ENCODE results near the gene LRRK1. TPM values are rescaled to one million over a fixed set of nuclear protein-coding genes. Genes with fewer than 3 reads are reported as not detected.

LRRK1 gene
- total RNA-seq, 1 donor from 2014 or later, result 4.2 TPM

GRCh38 chr15:101013769-101014675 lies 94.9 kb downstream of the LRRK1 start:
- Histone ChIP-seq H3K36me3 (ENCODE audit: control insufficient read depth, insufficient read depth, low read length) (peaks cover 11% of the 10 kb centered on the region), H3K27me3 (ENCODE audit: control insufficient read depth, insufficient read depth, low read length) (no peaks in the 10 kb centered on the region), H3K4me3 (ENCODE audit: low read depth, low read length) (no peak overlapping the region)
- DNase-seq (ENCODE audit: low read depth) (no peak), FAIRE-seq (no peak)
- TF ChIP-seq, protein P1, sequence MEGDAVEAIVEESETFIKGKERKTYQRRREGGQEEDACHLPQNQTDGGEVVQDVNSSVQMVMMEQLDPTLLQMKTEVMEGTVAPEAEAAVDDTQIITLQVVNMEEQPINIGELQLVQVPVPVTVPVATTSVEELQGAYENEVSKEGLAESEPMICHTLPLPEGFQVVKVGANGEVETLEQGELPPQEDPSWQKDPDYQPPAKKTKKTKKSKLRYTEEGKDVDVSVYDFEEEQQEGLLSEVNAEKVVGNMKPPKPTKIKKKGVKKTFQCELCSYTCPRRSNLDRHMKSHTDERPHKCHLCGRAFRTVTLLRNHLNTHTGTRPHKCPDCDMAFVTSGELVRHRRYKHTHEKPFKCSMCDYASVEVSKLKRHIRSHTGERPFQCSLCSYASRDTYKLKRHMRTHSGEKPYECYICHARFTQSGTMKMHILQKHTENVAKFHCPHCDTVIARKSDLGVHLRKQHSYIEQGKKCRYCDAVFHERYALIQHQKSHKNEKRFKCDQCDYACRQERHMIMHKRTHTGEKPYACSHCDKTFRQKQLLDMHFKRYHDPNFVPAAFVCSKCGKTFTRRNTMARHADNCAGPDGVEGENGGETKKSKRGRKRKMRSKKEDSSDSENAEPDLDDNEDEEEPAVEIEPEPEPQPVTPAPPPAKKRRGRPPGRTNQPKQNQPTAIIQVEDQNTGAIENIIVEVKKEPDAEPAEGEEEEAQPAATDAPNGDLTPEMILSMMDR (IDR thresholded peaks at IDR 0.05; ENCODE audit: insufficient read depth, low read length, severe bottlenecking), result no peak

GRCh38 chr15:101014921-101015841 lies 96.0 kb downstream of the LRRK1 start:
- FAIRE-seq (no peak), DNase-seq (ENCODE audit: low read depth) (peak; percentile 52)
- TF ChIP-seq, protein P1 (IDR thresholded peaks at IDR 0.05; ENCODE audit: insufficient read depth, low read length, severe bottlenecking), result peak; percentile 90
- no peaks in the 10 kb centered on the region for H3K27me3 ChIP-seq (ENCODE audit: control insufficient read depth, insufficient read depth, low read length)
- H3K36me3 ChIP-seq (ENCODE audit: control insufficient read depth, insufficient read depth, low read length), result peaks cover 10% of the 10 kb centered on the region
- no peak overlapping the region for H3K4me3 ChIP-seq (ENCODE audit: low read depth, low read length)

DNA sequence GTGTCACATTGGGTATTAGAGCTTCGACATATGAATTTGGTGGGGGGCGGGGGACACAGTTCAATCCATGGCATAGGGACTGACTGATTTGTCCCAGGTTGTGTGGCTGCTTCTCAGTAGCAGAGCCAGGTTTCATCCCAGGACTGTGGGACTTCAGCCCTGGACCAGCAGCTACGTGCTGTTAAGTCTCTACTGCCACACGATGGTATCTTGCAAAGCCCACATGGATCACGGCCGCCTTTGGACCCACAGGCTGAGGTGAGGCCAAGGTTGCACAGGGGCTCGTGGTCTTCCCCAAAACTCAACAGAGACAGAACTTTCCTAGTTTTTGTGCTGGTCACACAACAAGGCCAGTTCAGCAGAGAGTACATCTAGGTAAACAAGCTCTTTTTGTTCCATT lies 97.4 kb downstream of the LRRK1 start:
- H3K36me3 ChIP-seq (ENCODE audit: control insufficient read depth, insufficient read depth, low read length), result peaks cover 10% of the 10 kb centered on the region
- peak; percentile 64 for FAIRE-seq

DNA sequence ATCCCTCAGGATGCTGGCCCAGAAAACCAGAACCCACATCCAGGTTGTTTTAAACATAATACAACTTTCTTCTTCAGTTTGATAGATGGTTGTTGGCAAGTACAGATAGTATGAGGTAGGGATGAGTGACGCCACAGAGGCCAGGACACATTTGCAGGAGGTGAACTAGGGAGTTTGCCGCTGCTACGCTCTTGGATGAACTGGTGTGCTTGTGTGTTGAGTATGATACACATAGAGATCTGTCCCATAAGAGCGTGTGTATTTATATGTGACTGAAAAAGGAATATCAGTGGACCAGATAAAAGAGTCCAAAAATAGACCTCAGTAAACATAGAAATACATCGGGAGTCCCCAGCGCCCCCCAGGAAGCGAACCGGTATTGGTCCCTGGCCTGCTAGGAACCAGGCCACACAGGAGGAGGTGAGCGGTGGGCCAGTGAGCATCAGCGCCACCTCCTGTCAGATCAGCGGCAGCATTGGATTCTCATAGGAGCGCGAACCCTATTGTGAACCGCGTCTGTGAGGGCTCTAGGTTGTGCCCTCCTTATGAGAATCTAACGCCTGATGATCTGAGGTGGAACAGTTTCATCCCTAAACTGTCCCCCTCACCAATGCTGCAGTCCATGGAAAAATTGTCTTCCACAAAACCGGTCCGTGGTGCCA lies 98.1 kb downstream of the LRRK1 start:
- no peak for DNase-seq (ENCODE audit: low read depth)
- Histone ChIP-seq H3K36me3 (ENCODE audit: control insufficient read depth, insufficient read depth, low read length) (peaks cover 12% of the 10 kb centered on the region), H3K27me3 (ENCODE audit: control insufficient read depth, insufficient read depth, low read length) (no peaks in the 10 kb centered on the region), H3K4me3 (ENCODE audit: low read depth, low read length) (no peak overlapping the region)
- TF ChIP-seq, protein P1 (IDR thresholded peaks at IDR 0.05; ENCODE audit: insufficient read depth, low read length, severe bottlenecking), result no peak
- FAIRE-seq, result no peak

More for the DNA sequence above, 97.4 kb downstream of the LRRK1 start:
- TF ChIP-seq, protein P1 (IDR thresholded peaks at IDR 0.05; ENCODE audit: insufficient read depth, low read length, severe bottlenecking), result no peak
- Histone ChIP-seq H3K4me3 (ENCODE audit: low read depth, low read length) (no peak overlapping the region), H3K27me3 (ENCODE audit: control insufficient read depth, insufficient read depth, low read length) (no peaks in the 10 kb centered on the region)
- DNase-seq (ENCODE audit: low read depth), result no peak

GRCh38 chr15:101018016-101018415 lies 98.9 kb downstream of the LRRK1 start:
- TF ChIP-seq, protein P1 (IDR thresholded peaks at IDR 0.05; ENCODE audit: insufficient read depth, low read length, severe bottlenecking), result no peak
- no peak for FAIRE-seq
- H3K36me3 ChIP-seq (ENCODE audit: control insufficient read depth, insufficient read depth, low read length), result peaks cover 12% of the 10 kb centered on the region
- no peak for DNase-seq (ENCODE audit: low read depth)
- H3K4me3 ChIP-seq (ENCODE audit: low read depth, low read length), result no peak overlapping the region
- no peaks in the 10 kb centered on the region for H3K27me3 ChIP-seq (ENCODE audit: control insufficient read depth, insufficient read depth, low read length)

All from bronchial epithelial cell (primary cell).